Endothelial cell of umbilical vein (primary cell): ENCODE data around the gene AEBP1. TPM values are rescaled to one million over a fixed set of nuclear protein-coding genes. Genes with fewer than 3 reads are reported as not detected.

Experiments used
- BruUV-seq: library from RNA; stranded (reverse); fragments of 400-500 nt; replicated peaks from 2 replicates; lab custom pipeline; 2021; lab: Mats Ljungman, UMichigan
- CTCF ChIA-PET: fragments of 300-600, 350-600 bp; sonication (Branson Sonifier 250); formaldehyde crosslinking; loops from one replicate; lab custom pipeline; 2021; ENCODE audit warnings: antibody characterized with exemption, inconsistent platforms; lab: Charles Lee
- POLR2A ChIA-PET: fragments of 300-600, 350-600 bp; sonication (Branson Sonifier 250); formaldehyde crosslinking; loops from one replicate; lab custom pipeline; 2021; ENCODE audit warnings: antibody characterized with exemption, inconsistent platforms; lab: Charles Lee
- DNase-seq: peaks from one replicate; pipeline ENCODE4 v3.0.0-alpha.2; 2011; ENCODE audit warnings: low read depth, low spot score
- FAIRE-seq: peaks from 2 replicates; lab custom pipeline; 2011; peaks lifted over from hg19 to GRCh38; lab: Jason Lieb, UNC
- H2AFZ ChIP-seq: 2 replicates; pipeline ENCODE4 v1.6.0; 2012; ENCODE audit warnings: low read depth, low read length, control low read depth, inconsistent platforms
- H3K27ac ChIP-seq: 2 replicates; pipeline ENCODE4 v1.5.1; 2011; ENCODE audit warnings: low read depth, mild to moderate bottlenecking, control low read depth, low read length, moderate library complexity; ENCODE audit not compliant: insufficient read depth
- H3K27me3 ChIP-seq, 2 experiments: 2 replicates each; pipeline versions ENCODE4 v1.6.0 to v1.6.1; 2011; ENCODE audit warnings: low read length in 2 of 2, mixed read lengths in 1 of 2; ENCODE audit not compliant: control insufficient read depth in 2 of 2, insufficient read depth in 2 of 2
- H3K36me3 ChIP-seq, 2 experiments: 2 replicates in 1 of 2; 3 replicates in 1 of 2; pipeline ENCODE4 v1.5.1; 2011; ENCODE audit warnings: low read length in 2 of 2, mild to moderate bottlenecking in 1 of 2, moderate library complexity in 1 of 2; ENCODE audit not compliant: control insufficient read depth in 2 of 2, insufficient read depth in 2 of 2; ENCODE audit errors: extremely low read depth in 1 of 2
- H3K4me1 ChIP-seq: 3 replicates; pipeline ENCODE4 v1.5.1; 2011; ENCODE audit warnings: mild to moderate bottlenecking, low read length; ENCODE audit not compliant: control insufficient read depth, insufficient read depth; ENCODE audit errors: extremely low read depth
- H3K4me2 ChIP-seq: 2 replicates; pipeline ENCODE4 v1.6.1; 2011; ENCODE audit warnings: low read length, control low read depth, mixed read lengths; ENCODE audit not compliant: insufficient read depth
- H3K4me3 ChIP-seq, 3 experiments: fragments of 200-600 bp in 1 of 3; sonication (generic), shearing (Covaris generic) in 1 of 3; replicated peaks in 1 of 3; 2 replicates each; pipeline ENCODE4 v1.5.1; 2011 to 2016; ENCODE audit warnings: control low read depth in 3 of 3, low read length in 3 of 3, mild to moderate bottlenecking in 2 of 3, inconsistent platforms in 1 of 3, low read depth in 1 of 3, moderate library complexity in 1 of 3; ENCODE audit not compliant: insufficient read depth in 1 of 3
- H3K79me2 ChIP-seq: 2 replicates; pipeline ENCODE4 v1.6.0; 2012; ENCODE audit warnings: low read length, inconsistent platforms; ENCODE audit not compliant: control insufficient read depth, insufficient read depth
- H3K9ac ChIP-seq: replicated peaks from 2 replicates; pipeline ENCODE3; 2011; ENCODE audit warnings: low read length, control low read depth; ENCODE audit not compliant: insufficient read depth; ENCODE audit errors: extremely low read depth
- H3K9me1 ChIP-seq: replicated peaks from 3 replicates; pipeline ENCODE4 v1.6.0; 2011; ENCODE audit warnings: mild to moderate bottlenecking, low read length; ENCODE audit not compliant: control insufficient read depth, insufficient read depth; ENCODE audit errors: extremely low read depth
- H3K9me3 ChIP-seq: replicated peaks from 2 replicates; pipeline ENCODE4 v1.5.1; 2012; ENCODE audit warnings: low read length, inconsistent platforms; ENCODE audit not compliant: control insufficient read depth, insufficient read depth
- H4K20me1 ChIP-seq: replicated peaks from 2 replicates; pipeline ENCODE3; 2011; ENCODE audit warnings: mild to moderate bottlenecking, low read length; ENCODE audit not compliant: control insufficient read depth, insufficient read depth; ENCODE audit errors: extremely low read depth
- CTCF ChIP-seq, 2 donors: IDR thresholded peaks; 1 replicate in 1 of 2; 2 replicates in 1 of 2; pipeline ENCODE4 v1.5.1; 2011; ENCODE audit warnings: low read length in 2 of 2, mild to moderate bottlenecking in 2 of 2, moderate library complexity in 2 of 2, control low read depth in 1 of 2, inconsistent platforms in 1 of 2, low read depth in 1 of 2; ENCODE audit not compliant: insufficient read depth in 1 of 2; ENCODE audit errors: extremely low read depth in 1 of 2
- EZH2 ChIP-seq: IDR thresholded peaks from 2 replicates; pipeline ENCODE4 v1.6.1; 2012; ENCODE audit warnings: borderline replicate concordance, low read depth, mild to moderate bottlenecking, moderate library complexity, low read length, inconsistent platforms; ENCODE audit not compliant: severe bottlenecking
- FOS ChIP-seq: IDR thresholded peaks from 2 replicates; pipeline ENCODE4 v1.6.1; 2011; ENCODE audit warnings: mild to moderate bottlenecking, low read length, moderate library complexity, borderline replicate concordance; ENCODE audit not compliant: insufficient read depth
- GATA2 ChIP-seq: IDR thresholded peaks from 2 replicates; pipeline ENCODE4 v1.7.0; 2011; ENCODE audit warnings: low read depth, mild to moderate bottlenecking, moderate library complexity, mixed read lengths, low read length; ENCODE audit not compliant: insufficient read length, insufficient read depth
- JUN ChIP-seq: IDR thresholded peaks from 2 replicates; pipeline ENCODE4 v1.6.1; 2011; ENCODE audit warnings: borderline replicate concordance, low read depth; ENCODE audit not compliant: insufficient read length, insufficient read depth
- MAX ChIP-seq: IDR thresholded peaks from 2 replicates; pipeline ENCODE4 v1.6.1; 2011; ENCODE audit not compliant: insufficient read depth, insufficient read length
- MYC ChIP-seq: IDR thresholded peaks from one replicate; pipeline ENCODE4 v1.6.1; 2011; ENCODE audit warnings: mild to moderate bottlenecking, low read depth, low read length
- POLR2A ChIP-seq: IDR thresholded peaks from 2 replicates; pipeline ENCODE4 v1.6.1; 2012; ENCODE audit warnings: low read depth, mild to moderate bottlenecking, control low read depth, low read length
- POLR2AphosphoS5 ChIP-seq: IDR thresholded peaks from 2 replicates; pipeline ENCODE4 v1.6.1; 2012; ENCODE audit warnings: low read depth, mild to moderate bottlenecking, control low read depth, low read length, moderate library complexity; ENCODE audit not compliant: insufficient read depth
- dilution Hi-C: fragments of 300-500 bp; cut with MboI; formaldehyde crosslinking; loops from one replicate; pipeline ENCODE4 v1.15.0; 2019; ENCODE audit warnings: low sequenced_read_pairs; ENCODE audit not compliant: extremely low pct_ligation_motif_present
- intact Hi-C: fragments of 100-400 bp; cut with micrococcal nuclease; formaldehyde crosslinking; loops from one replicate; pipeline ENCODE4 v1.10.0; 2022
- polyA plus RNA-seq, 4 experiments: library from polyadenylated mRNA; depleted of rRNA in 3 of 4; stranded (reverse) in 3 of 4; unstranded in 1 of 4; fragments of >200 nt; gene quantifications; 2 replicates each; pipeline versions ENCODE4 v1.2.1 to v1.2.3, GENCODE V29; 2011 to 2012; ENCODE audit warnings: missing spikeins in 1 of 4
- total RNA-seq: library from RNA; stranded (reverse); gene quantifications from 2 replicates; pipeline ENCODE4 v1.2.3, GENCODE V29; 2021

The AEBP1 gene
- total and polyA plus RNA-seq, 2 donors (not counting 3 experiments of a cell fraction or from before 2014, with no cell fraction given) = 20.6 to 48.0 TPM

- no peaks in the 10 kb centered on the region for H3K4me1 ChIP-seq
- CTCF ChIA-PET = interaction anchor here (1.1 to 1.5 kb wide), 3 partner anchors 10 to 130 kb away, joined by 3 to 6 read pairs (median 4); no protein-coding TSS in a partner anchor
- H3K79me2 ChIP-seq = no peaks in the 10 kb centered on the region
- BruUV-seq = no TSS peak
- dilution Hi-C loops (no loop called here), intact Hi-C loops (no loop called here)
- FAIRE-seq = no peak
- peaks cover 29% of the 10 kb centered on the region in 2 experiments for H3K27me3 ChIP-seq
- H3K36me3 ChIP-seq = no peaks in the 10 kb centered on the region
- no peak overlapping the region for H2AFZ ChIP-seq
- no peaks in the 10 kb centered on the region for H3K9me1 ChIP-seq
- TF ChIP-seq FOS = no peak
- no peak for TF ChIP-seq EZH2
- TF ChIP-seq POLR2A = no peak
- no peak for TF ChIP-seq JUN
- no peak for TF ChIP-seq MYC
- no peak for TF ChIP-seq GATA2
- TF ChIP-seq CTCF (IDR thresholded peaks at IDR 0.05; ENCODE audit: extremely low read depth in 1 of 2, insufficient read depth in 1 of 2, low read depth in 1 of 2, low read length in 2 of 2) = no peak
- TF ChIP-seq MAX = no peak
- TF ChIP-seq POLR2AphosphoS5 = no peak
- H3K9ac ChIP-seq = no peak overlapping the region
- H3K4me3 ChIP-seq = no peak overlapping the region
- no peak for DNase-seq
- no peak overlapping the region for H3K27ac ChIP-seq
- no peaks in the 10 kb centered on the region for H4K20me1 ChIP-seq
- no peak overlapping the region for H3K4me2 ChIP-seq
- no peaks in the 10 kb centered on the region for H3K9me3 ChIP-seq
- POLR2A ChIA-PET = no interaction called here
Measured at GRCh38 chr7:44148166-44148565, 44.0 kb downstream of the AEBP1 start.
